HEK293T (cell line): Measurements from ENCODE around the gene UTP14A.
A peak's percentile ranks its signal among the peaks of the same experiment; 100 is the strongest.
"Not testable (repeated sequence)": the region's sequence is repeated elsewhere in the genome, so short reads cannot be mapped to it uniquely, and the experiment has no call there.

Source experiments
- CTCF ChIA-PET: fragments of 350-600 bp; formaldehyde crosslinking; extraction: SDS; loops from one replicate; lab custom pipeline; 2021; ENCODE audit warnings: antibody characterized with exemption, inconsistent platforms; lab: Yijun Ruan, JAX
- POLR2A ChIA-PET: fragments of 350-600 bp; formaldehyde crosslinking; extraction: SDS; loops from one replicate; lab custom pipeline; 2020; ENCODE audit warnings: antibody characterized with exemption, inconsistent platforms; lab: Yijun Ruan, JAX
- DNase-seq: peaks from one replicate; pipeline ENCODE4 v3.0.0; 2012; ENCODE audit warnings: mixed read lengths; ENCODE audit errors: extremely low spot score
- ARNT ChIP-seq: fragments of 450-650 bp; IDR thresholded peaks from 2 replicates; pipeline ENCODE4 v1.6.1; 2017; ENCODE audit warnings: mild to moderate bottlenecking
- BHLHE40 ChIP-seq: fragments of 450-650 bp; IDR thresholded peaks from 2 replicates; pipeline ENCODE4 v1.6.1; 2016; ENCODE audit warnings: mild to moderate bottlenecking, moderate library complexity, borderline replicate concordance
- CTBP1 ChIP-seq: fragments of 450-650 bp; IDR thresholded peaks from 2 replicates; pipeline ENCODE4 v1.6.1; 2016; ENCODE audit warnings: borderline replicate concordance
- ELF4 ChIP-seq: fragments of 450-650 bp; IDR thresholded peaks from 2 replicates; pipeline ENCODE4 v1.6.1; 2017; ENCODE audit warnings: antibody characterized with exemption
- FOXA1 ChIP-seq: fragments of 450-650 bp; IDR thresholded peaks from 2 replicates; pipeline ENCODE4 v1.6.1; 2016; ENCODE audit warnings: mild to moderate bottlenecking
- FOXK2 ChIP-seq: fragments of 450-650 bp; IDR thresholded peaks from 2 replicates; pipeline ENCODE4 v1.6.1; 2016; ENCODE audit warnings: mild to moderate bottlenecking
- FOXM1 ChIP-seq: fragments of 450-650 bp; IDR thresholded peaks from 2 replicates; pipeline ENCODE4 v1.6.1; 2017; ENCODE audit warnings: mild to moderate bottlenecking, borderline replicate concordance
- HDGF ChIP-seq: fragments of 450-650 bp; IDR thresholded peaks from 2 replicates; pipeline ENCODE4 v1.6.1; 2017; ENCODE audit warnings: antibody characterized with exemption, borderline replicate concordance
- L3MBTL2 ChIP-seq: fragments of 450-650 bp; conservative IDR thresholded peaks from 2 replicates; pipeline ENCODE4 v1.6.1; 2016; ENCODE audit warnings: mild to moderate bottlenecking
- LEF1 ChIP-seq: fragments of 450-650 bp; IDR thresholded peaks from 2 replicates; pipeline ENCODE4 v1.6.1; 2017; ENCODE audit warnings: mild to moderate bottlenecking, borderline replicate concordance
- NFRKB ChIP-seq: fragments of 450-650 bp; IDR thresholded peaks from 2 replicates; pipeline ENCODE4 v1.6.1; 2016; ENCODE audit warnings: mild to moderate bottlenecking, moderate library complexity
- PKNOX1 ChIP-seq: fragments of 450-650 bp; IDR thresholded peaks from 2 replicates; pipeline ENCODE4 v1.6.1; 2016
- SP1 ChIP-seq: fragments of 450-650 bp; IDR thresholded peaks from 2 replicates; pipeline ENCODE4 v1.6.1; 2017
- SUZ12 ChIP-seq: fragments of 450-650 bp; IDR thresholded peaks from 2 replicates; pipeline ENCODE4 v1.6.1; 2016; ENCODE audit warnings: mild to moderate bottlenecking
- TARDBP ChIP-seq: fragments of 450-650 bp; IDR thresholded peaks from 2 replicates; pipeline ENCODE4 v1.6.1; 2016
- ZNF384 ChIP-seq: fragments of 450-650 bp; IDR thresholded peaks from 2 replicates; pipeline ENCODE4 v1.6.1; 2016

The UTP14A gene, protein sequence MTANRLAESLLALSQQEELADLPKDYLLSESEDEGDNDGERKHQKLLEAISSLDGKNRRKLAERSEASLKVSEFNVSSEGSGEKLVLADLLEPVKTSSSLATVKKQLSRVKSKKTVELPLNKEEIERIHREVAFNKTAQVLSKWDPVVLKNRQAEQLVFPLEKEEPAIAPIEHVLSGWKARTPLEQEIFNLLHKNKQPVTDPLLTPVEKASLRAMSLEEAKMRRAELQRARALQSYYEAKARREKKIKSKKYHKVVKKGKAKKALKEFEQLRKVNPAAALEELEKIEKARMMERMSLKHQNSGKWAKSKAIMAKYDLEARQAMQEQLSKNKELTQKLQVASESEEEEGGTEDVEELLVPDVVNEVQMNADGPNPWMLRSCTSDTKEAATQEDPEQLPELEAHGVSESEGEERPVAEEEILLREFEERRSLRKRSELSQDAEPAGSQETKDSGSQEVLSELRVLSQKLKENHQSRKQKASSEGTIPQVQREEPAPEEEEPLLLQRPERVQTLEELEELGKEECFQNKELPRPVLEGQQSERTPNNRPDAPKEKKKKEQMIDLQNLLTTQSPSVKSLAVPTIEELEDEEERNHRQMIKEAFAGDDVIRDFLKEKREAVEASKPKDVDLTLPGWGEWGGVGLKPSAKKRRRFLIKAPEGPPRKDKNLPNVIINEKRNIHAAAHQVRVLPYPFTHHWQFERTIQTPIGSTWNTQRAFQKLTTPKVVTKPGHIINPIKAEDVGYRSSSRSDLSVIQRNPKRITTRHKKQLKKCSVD

DNA sequence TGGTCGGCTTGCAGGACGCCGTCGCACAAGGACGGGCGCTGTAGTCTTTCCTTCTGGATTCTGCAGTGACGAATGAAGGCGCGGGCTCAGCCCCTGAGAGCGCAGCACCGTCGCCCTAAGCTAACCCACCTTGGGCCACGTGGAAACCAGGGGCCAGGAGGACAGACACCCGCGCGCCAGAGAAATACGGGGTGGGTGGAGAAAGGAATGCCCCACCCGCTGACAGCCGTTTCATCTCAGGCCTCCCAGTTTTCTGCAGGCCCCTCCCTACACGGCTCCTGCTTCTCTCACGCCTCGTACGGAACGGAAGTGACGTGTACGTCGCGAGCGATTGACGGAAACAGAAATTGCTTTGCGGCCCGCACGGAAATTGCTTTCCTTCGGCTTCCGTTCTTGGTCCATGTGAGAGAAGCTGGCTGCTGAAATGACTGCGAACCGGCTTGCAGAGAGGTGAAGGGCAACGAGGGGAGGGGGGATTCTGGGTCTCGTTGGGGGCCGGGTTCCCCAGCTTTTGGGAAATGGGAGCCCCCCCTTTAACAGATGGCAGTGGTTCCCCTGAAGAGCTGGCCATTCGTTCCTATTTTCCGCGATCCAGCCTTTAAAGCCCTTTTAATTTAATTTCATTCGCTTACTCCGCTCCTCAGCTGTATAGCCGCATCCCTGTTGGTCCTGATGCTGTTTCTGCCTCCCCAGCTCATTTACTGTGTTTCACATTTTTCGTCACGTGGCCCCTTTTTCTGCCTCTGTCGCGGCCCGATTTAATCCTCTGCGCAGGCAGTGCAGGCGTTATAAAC is at the start of gene UTP14A:
TSS of gene UTP14A (plus strand) at position 378 of the 794 bp plus-strand sequence. CDS start at position 425, 47 bp downstream.
- TF ChIP-seq PKNOX1 (peak; percentile 86), BHLHE40 (no peak), L3MBTL2 (peak; percentile 97)
- POLR2A ChIA-PET = interaction anchor here (0.6 to 2.1 kb wide), 16 partner anchors 8 to 260 kb away, joined by 3 to 9 read pairs (median 4); partner anchors contain the start of genes AIFM1 and ZDHHC9
- DNase-seq = peak; percentile 89
- CTCF ChIA-PET = interaction anchor here (0.6 kb wide), 1 partner anchor 46 kb away, joined by 9 read pairs; no protein-coding TSS in a partner anchor

- POLR2A ChIA-PET, DNase-seq: not testable (repeated sequence)
- CTCF ChIA-PET = interaction anchor here (1.1 kb wide), 1 partner anchor 13 kb away, joined by 5 read pairs; no protein-coding TSS in a partner anchor
Measured at GRCh38 chrX:129859134-129859533, 46.8 kb upstream of the UTP14A start.

- DNase-seq, POLR2A ChIA-PET: not testable (repeated sequence)
Measured at GRCh38 chrX:129866321-129866720, 39.6 kb upstream of the UTP14A start.

DNA sequence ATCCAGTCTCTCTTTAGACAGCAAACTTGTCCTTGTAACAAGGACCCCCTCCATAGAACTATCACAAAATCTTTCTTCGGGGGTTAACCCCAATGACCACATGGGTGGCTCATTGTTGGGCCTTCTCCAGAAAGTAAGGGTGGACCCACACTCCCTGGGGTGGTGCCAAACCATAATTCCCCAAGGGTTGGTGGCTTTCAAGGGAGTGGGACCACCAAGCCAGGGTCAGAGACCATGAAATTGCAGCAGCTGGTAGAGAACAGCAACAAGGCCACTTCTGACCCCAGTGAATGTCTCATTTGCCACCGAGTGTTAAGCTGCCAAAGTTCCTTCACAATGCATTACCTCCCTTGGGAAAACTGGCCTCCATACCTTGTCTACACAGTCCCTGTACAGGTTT is 33.4 kb upstream of the UTP14A start:
- TF ChIP-seq LEF1 = no peak
- TF ChIP-seq SP1 = no peak
- DNase-seq = no peak
- CTCF ChIA-PET = no interaction called here
- POLR2A ChIA-PET = interaction anchor here (0.9 kb wide), 1 partner anchor 33 kb away, joined by 3 read pairs; no protein-coding TSS in a partner anchor

More at GRCh38 chrX:129866321-129866720, 39.6 kb upstream of the UTP14A start:
- CTCF ChIA-PET = not testable (repeated sequence)

DNA sequence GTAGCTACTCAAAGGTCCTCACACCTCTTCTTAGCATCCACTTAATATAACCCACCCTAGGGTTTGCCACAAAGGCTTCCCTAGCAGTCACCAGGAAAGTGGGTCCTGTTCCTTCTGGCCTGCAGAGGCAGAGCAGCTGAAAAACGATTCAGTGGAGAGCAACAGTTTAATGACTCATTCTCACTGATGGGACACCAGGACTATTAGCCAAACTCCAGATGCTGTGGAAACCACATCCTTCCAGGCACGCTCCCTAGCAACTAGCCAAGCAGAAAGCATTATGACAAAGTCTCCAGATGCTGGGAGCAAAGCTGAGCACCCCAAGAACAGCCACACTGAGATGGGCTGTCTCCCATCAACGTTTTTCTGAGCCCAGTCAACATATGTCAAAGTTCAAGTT is 30.3 kb upstream of the UTP14A start:
- ChIA-PET CTCF (no interaction called here), POLR2A (no interaction called here)
- DNase-seq = no peak
- TF ChIP-seq FOXA1 (no peak), CTBP1 (no peak), ZNF384 (no peak), FOXK2 (no peak), L3MBTL2 (no peak), FOXM1 (no peak), TARDBP (no peak), SUZ12 (no peak), PKNOX1 (no peak), ARNT (no peak), NFRKB (no peak), LEF1 (no peak), ELF4 (no peak), SP1 (no peak), BHLHE40 (no peak), HDGF (no peak)

DNA sequence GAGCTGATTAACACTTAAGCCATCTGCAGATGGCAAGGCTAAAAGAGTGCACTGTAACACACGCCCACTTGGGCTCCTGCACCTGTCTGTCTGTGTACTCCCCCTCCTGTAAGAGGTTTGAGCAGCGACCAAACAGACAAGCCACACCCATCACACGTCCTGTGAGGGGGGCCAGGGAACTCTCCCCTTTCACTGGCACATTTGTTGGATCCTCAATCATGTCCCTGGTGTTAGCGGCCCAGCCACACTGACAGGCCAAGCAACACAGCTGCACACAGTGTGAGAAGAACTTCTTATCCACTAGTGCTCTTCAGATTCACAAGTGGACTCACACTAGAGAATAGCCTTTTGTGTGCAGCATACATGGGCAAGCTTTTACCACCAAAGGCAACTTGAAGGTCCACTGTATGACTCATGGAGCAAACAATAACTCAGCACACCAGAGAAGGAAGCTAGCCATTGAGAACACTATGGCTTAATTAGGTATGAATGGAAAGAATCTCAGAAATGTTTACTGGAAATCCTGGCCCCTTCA is 29.1 kb upstream of the UTP14A start:
- ChIA-PET POLR2A (no interaction called here), CTCF (no interaction called here)
- no peak for TF ChIP-seq ZNF384
- TF ChIP-seq TARDBP = no peak
- no peak for TF ChIP-seq NFRKB
- no peak for TF ChIP-seq CTBP1
- DNase-seq = no peak

- POLR2A ChIA-PET = no interaction called here
- CTCF ChIA-PET = no interaction called here
- no peak for TF ChIP-seq ELF4
- no peak for TF ChIP-seq NFRKB
- no peak for TF ChIP-seq SUZ12
- no peak for TF ChIP-seq PKNOX1
- no peak for TF ChIP-seq BHLHE40
- TF ChIP-seq ZNF384 = no peak
- no peak for TF ChIP-seq CTBP1
- no peak for TF ChIP-seq HDGF
- TF ChIP-seq FOXA1 = no peak
- TF ChIP-seq TARDBP = no peak
- no peak for TF ChIP-seq FOXK2
- no peak for TF ChIP-seq FOXM1
- no peak for TF ChIP-seq SP1
- no peak for DNase-seq
Measured at GRCh38 chrX:129877401-129877800, 28.6 kb upstream of the UTP14A start.
